Heart left ventricle (tissue), 16 donors: ENCODE data around the gene FAM3A. TPM values are rescaled to one million over a fixed set of nuclear protein-coding genes. Genes with fewer than 3 reads are reported as not detected.

Experiments
- ATAC-seq, 4 donors: fragments of 200-7000 bp; cut with Tn5 transposase; one replicate each; pipeline ENCODE4 v1.9.1; 2020 to 2022; ENCODE audit warnings: moderate library complexity in 4 of 4, mild to moderate bottlenecking in 3 of 4, moderate number of reproducible peaks in 1 of 4
- DNase-seq, 5 donors: peaks; one replicate each; pipeline ENCODE4 v3.0.0-alpha.2; 2020
- H3K27ac ChIP-seq, 12 donors: fragments of 200-600 bp; sonication (generic) in 4 of 12; one replicate each; pipeline versions ENCODE4 v1.5.0 to v1.8.0; 2016 to 2022; ENCODE audit warnings: mild to moderate bottlenecking in 2 of 12
- H3K27me3 ChIP-seq, 9 donors: fragments of 200-600 bp; sonication (generic) in 2 of 9; one replicate each; pipeline versions ENCODE4 v1.5.1 to v1.8.0; 2016 to 2022; ENCODE audit warnings: mild to moderate bottlenecking in 3 of 9
- H3K36me3 ChIP-seq, 9 donors: fragments of 200-600 bp; sonication (generic) in 2 of 9; one replicate each; pipeline versions ENCODE4 v1.5.0 to v1.8.0; 2018 to 2022; ENCODE audit warnings: mild to moderate bottlenecking in 2 of 9
- H3K4me1 ChIP-seq, 12 donors: fragments of 200-600 bp; sonication (generic) in 4 of 12; one replicate each; pipeline versions ENCODE4 v1.5.0 to v1.8.0; 2016 to 2022; ENCODE audit warnings: mild to moderate bottlenecking in 3 of 12
- H3K4me3 ChIP-seq, 12 donors: fragments of 200-600 bp; sonication (generic) in 4 of 12; one replicate each; pipeline versions ENCODE4 v1.5.0 to v1.8.0; 2017 to 2022; ENCODE audit warnings: mild to moderate bottlenecking in 9 of 12, moderate library complexity in 4 of 12
- H3K9me3 ChIP-seq, 12 donors: fragments of 200-600 bp; sonication (generic) in 4 of 12; one replicate each; pipeline versions ENCODE4 v1.5.0 to v1.8.0; 2016 to 2022; ENCODE audit warnings: mild to moderate bottlenecking in 1 of 12
- POLR2A ChIP-seq, 2 donors: fragments of 450-650 bp; IDR thresholded peaks; one replicate each; pipeline ENCODE4 v1.6.1; 2017; ENCODE audit warnings: antibody characterized with exemption in 2 of 2, mild to moderate bottlenecking in 2 of 2, moderate library complexity in 2 of 2
- WGBS, 4 donors: extraction: QIAGEN DNeasy Blood & Tissue Kit in 2 of 4; methylation state at CpG; one replicate each; pipeline versions ENCODE4 v1.1.5 to v1.1.7; 2013 to 2018; 5-methylcytosine and 5-hydroxymethylcytosine counted together
- intact Hi-C, 10 donors: fragments of 100-400 bp; cut with DNase I; formaldehyde crosslinking; loops; one replicate each; pipeline versions ENCODE4 v1.11.1 to v1.14.2; 2022
- polyA plus RNA-seq, 2 donors: library from polyadenylated mRNA; stranded (reverse); fragments of 200-250 nt; gene quantifications; one replicate each; pipeline ENCODE4 v1.2.3, GENCODE V29; 2013
- total RNA-seq, 9 donors: library from RNA; depleted of rRNA in 2 of 9; stranded (reverse); fragments of >200 nt in 2 of 9; fragmentation: NEBNext Ultra II Directional in 3 of 9; extraction: Animal tissue kit (Norgen Biotek cat#: 25700) in 3 of 9; gene quantifications; one replicate each; pipeline versions ENCODE4 v1.1.0 to v1.2.4, GENCODE V29; 2016 to 2023
- TF ChIP-seq, protein P1 (sequence below), 12 donors: fragments of 200-600 bp; sonication (generic) in 4 of 12; IDR thresholded peaks; one replicate each; pipeline versions ENCODE4 v1.5.0 to v1.8.0; 2018 to 2022; ENCODE audit warnings: antibody characterized with exemption in 12 of 12, mild to moderate bottlenecking in 5 of 12
- donor health status: ischemic (EF 13 %, LVEDD 7.1; RV severe dilation, severe dysfunction).
- donor health status: healthy with polysubstance abuse.
- donor health status: DM: no; HTN: yes; CAD: no.
- donor health status: DM: no; HTN: no; CAD: no.
- donor health status: ischemic (EF 25% LVEDD 6.9; RV normal size, moderate dysfunction).
- donor health status: ischemic (EF 25% LVEDD 5.7; RV mildly dilated, moderate dysfunction).
- donor health status: healthy.
- donor health status: DM: yes; HTN: yes; CAD: no.
- donor health status: ischemic (EF 35%, LVEDD 5.7; RV mildly dilated, moderate dysfunction).
- donor health status: nonischemic (EF 11% LVEDD 7.7; RV severe dilation, severe dysfunction).
- donor health status: DM: yes; HTN: yes; CAD: no.
- donor health status: PGD.
- donor health status: ischemic (EF 29% LVEDD 5.4; RV normal size, mild dysfunction).
- donor health status: nonischemic (EF 23%, LVEDD 6.1; RV moderate dilation, normal function).

FAM3A gene
- total and polyA plus RNA-seq, 11 donors, result 36.2 to 82.6 (median 51.5) TPM

DNA sequence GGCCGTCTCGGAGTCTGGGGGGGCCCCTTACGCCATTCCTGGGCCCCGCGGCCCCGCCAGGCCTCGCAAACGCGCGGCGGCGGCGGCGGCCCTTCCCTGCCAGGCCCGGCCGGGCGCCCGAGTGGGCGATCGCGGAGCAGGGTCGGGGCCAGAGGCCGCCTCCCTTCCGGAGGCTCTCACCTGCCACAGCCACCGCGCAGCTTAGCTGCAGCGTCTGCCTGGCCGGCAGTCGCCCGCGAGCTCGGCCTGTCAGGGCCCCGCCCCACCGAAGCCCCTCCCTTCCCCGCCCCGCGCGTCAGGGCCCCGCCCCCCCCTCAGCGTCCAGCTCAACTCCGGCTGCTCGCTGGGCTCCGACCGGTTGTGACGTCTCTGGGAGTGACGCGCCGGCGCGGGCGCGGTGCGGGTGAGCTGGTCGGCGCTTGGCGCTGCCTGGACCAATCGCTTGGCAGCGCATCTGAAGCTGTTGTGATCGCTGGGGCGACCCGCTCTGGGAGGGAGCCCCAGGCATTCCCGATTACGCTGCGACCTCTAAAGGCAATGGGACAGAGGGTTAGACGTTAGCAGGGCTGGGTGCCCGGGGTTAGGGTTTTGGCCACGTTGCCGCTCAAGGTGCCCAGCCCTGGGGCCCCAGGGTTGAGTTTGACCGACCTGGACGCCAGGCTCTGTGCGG is 25.5 kb downstream of the FAM3A start, which contains the start of gene SLC10A3:
Gene SLC10A3 (minus strand): TSS at position 216 of the 670 bp plus-strand sequence. CDS start 1,689 bp downstream, outside the sequence.
- WGBS, 4 donors, result 0 to 35% (median 15%) methylated on average over 26 to 66 of the region's 71 CpGs
- Histone ChIP-seq H3K36me3 (peaks cover 0 to 6% (median 0%) of the 10 kb centered on the region in 9 donors), H3K27me3 (no peaks in the 10 kb centered on the region), H3K9me3 (no peaks in the 10 kb centered on the region), H3K4me3 (peak within 1 kb of the TSS; percentile 32 to 87 (median 69)), H3K4me1 (peaks cover 0 to 19% (median 5%) of the 10 kb centered on the region in 12 donors), H3K27ac (peak within 1 kb of the TSS; percentile 87 to 97 (median 94))
- DNase-seq (peak; percentile 92 to 97 (median 95)), ATAC-seq (peak; percentile 88 to 95 (median 91))
- intact Hi-C loops, result loop anchor here in 2 of 10 donors (1.0 to 5.0 kb wide), 4 partner anchors 26 to 93 kb away; partner anchors contain the start of genes FAM3A (in 2 of the 2), ATP6AP1 (in 1 of the 2) and RPL10 (in 1 of the 2)
- TF ChIP-seq, protein P1, sequence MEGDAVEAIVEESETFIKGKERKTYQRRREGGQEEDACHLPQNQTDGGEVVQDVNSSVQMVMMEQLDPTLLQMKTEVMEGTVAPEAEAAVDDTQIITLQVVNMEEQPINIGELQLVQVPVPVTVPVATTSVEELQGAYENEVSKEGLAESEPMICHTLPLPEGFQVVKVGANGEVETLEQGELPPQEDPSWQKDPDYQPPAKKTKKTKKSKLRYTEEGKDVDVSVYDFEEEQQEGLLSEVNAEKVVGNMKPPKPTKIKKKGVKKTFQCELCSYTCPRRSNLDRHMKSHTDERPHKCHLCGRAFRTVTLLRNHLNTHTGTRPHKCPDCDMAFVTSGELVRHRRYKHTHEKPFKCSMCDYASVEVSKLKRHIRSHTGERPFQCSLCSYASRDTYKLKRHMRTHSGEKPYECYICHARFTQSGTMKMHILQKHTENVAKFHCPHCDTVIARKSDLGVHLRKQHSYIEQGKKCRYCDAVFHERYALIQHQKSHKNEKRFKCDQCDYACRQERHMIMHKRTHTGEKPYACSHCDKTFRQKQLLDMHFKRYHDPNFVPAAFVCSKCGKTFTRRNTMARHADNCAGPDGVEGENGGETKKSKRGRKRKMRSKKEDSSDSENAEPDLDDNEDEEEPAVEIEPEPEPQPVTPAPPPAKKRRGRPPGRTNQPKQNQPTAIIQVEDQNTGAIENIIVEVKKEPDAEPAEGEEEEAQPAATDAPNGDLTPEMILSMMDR (IDR thresholded peaks at IDR 0.05), result peak in 2 of 12 donors; percentile 12 to 17
- TF ChIP-seq POLR2A (IDR thresholded peaks at IDR 0.05), result peak; percentile 87 to 96

DNA sequence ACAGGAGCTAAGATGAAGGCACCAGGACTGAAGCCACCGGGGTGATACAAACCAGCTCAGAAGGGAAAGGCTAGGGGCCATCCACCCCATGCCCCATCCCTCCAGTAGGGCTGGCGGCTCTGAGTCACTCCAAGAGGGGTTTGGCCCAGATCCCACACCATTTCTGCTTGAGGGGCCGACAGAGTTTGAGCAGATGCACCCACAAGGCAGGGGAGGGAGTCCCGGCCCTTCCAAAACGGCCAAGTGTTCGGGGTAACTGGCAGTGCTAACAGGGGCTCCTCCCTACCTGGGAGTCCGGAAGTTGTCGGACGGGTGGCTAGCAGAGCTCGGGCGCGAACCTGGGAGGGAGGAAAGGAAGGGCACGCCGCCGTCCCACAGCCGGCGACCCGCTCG is 26.0 kb downstream of the FAM3A start:
- WGBS, 4 donors, result 0 to 64% (median 19%) methylated on average over 3 to 19 of the region's 19 CpGs
- peak overlapping the region; percentile 32 to 87 (median 69) for H3K4me3 ChIP-seq
- H3K36me3 ChIP-seq, result peaks cover 0 to 6% (median 2%) of the 10 kb centered on the region in 9 donors
- H3K27me3 ChIP-seq, result no peaks in the 10 kb centered on the region
- ATAC-seq (peak in 2 of 4 donors; percentile 2 to 5), DNase-seq (peak in 1 of 5 donors; percentile 44)
- no peaks in the 10 kb centered on the region for H3K9me3 ChIP-seq
- peaks cover 0 to 24% (median 10%) of the 10 kb centered on the region in 12 donors for H3K4me1 ChIP-seq
- intact Hi-C loops, result loop anchor here in 2 of 10 donors (1.0 to 5.0 kb wide), 4 partner anchors 26 to 93 kb away; partner anchors contain the start of genes FAM3A (in 2 of the 2), ATP6AP1 (in 1 of the 2) and RPL10 (in 1 of the 2)
- peak overlapping the region; percentile 87 to 97 (median 94) for H3K27ac ChIP-seq
- TF ChIP-seq, protein P1 (IDR thresholded peaks at IDR 0.05), result no peak
- TF ChIP-seq POLR2A (IDR thresholded peaks at IDR 0.05), result no peak

DNA sequence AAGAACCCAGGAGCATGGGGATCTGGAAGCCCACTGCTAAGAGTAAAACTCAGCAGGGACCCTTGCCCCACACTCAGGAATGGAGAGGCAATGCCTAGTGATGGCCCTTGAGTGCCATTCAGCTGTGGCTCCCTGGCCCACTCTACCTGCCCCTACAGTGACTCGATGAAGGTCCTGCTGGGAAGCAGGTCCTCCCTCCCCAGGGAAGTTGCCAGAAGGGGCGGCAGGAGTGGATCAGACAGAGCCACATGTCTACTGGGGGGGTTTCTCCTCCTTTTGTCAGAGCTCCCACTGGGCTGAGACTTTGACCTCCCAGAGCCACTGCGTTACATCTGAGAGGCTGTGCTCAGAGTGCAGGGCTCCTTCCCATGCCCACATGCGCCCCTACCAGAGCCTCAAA is 26.9 kb downstream of the FAM3A start:
- Histone ChIP-seq H3K9me3 (no peaks in the 10 kb centered on the region), H3K4me3 (peak overlapping the region in 9 of 12 donors; percentile 32 to 87 (median 76)), H3K27me3 (no peaks in the 10 kb centered on the region), H3K4me1 (peaks cover 0 to 33% (median 14%) of the 10 kb centered on the region in 12 donors), H3K36me3 (peaks cover 0 to 9% (median 3%) of the 10 kb centered on the region in 9 donors), H3K27ac (peak overlapping the region in 5 of 12 donors; percentile 14 to 95 (median 90))
- DNase-seq, result no peak
- intact Hi-C loops, result no loop called here
- TF ChIP-seq, protein P1 (IDR thresholded peaks at IDR 0.05), result no peak
- TF ChIP-seq POLR2A (IDR thresholded peaks at IDR 0.05), result no peak
- whole genome bisulfite sequencing, 4 donors, result 84 to 100% (median 89%) methylated on average over 4 of the region's 4 CpGs
- ATAC-seq, result no peak
